ENCODE measurements around the gene PSMA7.

PSMA7 gene

GRCh38 chr20:62179162-62179504 lies 35.9 kb upstream of the PSMA7 start:
- H3K27ac ChIP-seq, result no peak overlapping the region
- H3K27me3 ChIP-seq (ENCODE audit: insufficient read depth, low read depth, severe bottlenecking), result no peaks in the 10 kb centered on the region
- H3K36me3 ChIP-seq, result peaks cover 54% of the 10 kb centered on the region
- no peak for TF ChIP-seq CTCF (IDR thresholded peaks at IDR 0.05; ENCODE audit: low read depth, low read length)
- H3K4me3 ChIP-seq (ENCODE audit: low read depth, low read length), result no peak overlapping the region
- H3K9me3 ChIP-seq (ENCODE audit: severe bottlenecking), result no peaks in the 10 kb centered on the region
- no peak for DNase-seq

DNA sequence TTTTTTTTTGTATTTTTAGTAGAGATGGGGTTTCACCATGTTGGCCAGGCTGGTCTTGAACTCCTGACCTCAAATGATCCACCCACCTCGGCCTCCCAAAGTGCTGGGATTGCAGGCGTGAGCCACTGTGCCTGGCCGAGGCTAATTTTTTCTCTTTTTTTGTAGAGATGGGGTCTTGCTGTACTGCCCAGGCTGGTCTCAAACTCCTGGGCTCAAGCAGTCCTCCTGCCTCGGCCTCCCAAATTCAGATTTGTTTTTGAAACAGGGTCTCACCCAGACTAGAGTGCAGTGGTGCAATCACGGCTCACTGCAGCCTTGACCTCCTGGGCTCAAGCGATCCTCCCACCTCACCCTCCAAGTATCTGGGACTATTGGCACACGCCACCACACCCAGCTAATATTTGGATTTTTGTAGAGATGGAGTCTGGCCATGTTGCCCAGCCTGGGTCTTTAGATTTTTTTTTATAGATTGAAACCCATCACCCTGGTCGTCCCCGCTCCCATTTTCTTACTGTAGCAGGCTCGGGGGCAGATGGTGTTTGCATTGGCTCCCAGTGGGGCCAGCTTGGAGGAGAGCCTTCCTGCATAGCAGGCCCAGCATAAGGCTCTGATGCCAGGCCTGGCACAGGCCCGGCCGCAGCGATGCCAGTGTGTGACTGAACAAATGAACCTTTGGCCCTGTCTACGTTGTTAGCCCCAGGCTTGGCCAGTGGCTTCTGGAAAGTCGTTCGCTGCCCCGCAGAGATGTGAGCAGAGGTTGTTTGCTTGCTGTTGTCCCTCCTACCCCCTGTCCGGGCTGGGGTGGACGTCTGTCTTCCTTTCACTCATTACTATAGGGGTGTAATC lies 35.3 kb upstream of the PSMA7 start:
- no peak overlapping the region for H3K27ac ChIP-seq
- no peak for TF ChIP-seq CTCF (IDR thresholded peaks at IDR 0.05; ENCODE audit: low read depth, low read length)
- H3K36me3 ChIP-seq, result peaks cover 59% of the 10 kb centered on the region
- no peaks in the 10 kb centered on the region for H3K9me3 ChIP-seq (ENCODE audit: severe bottlenecking)
- no peak overlapping the region for H3K4me3 ChIP-seq (ENCODE audit: low read depth, low read length)
- H3K27me3 ChIP-seq (ENCODE audit: insufficient read depth, low read depth, severe bottlenecking), result no peaks in the 10 kb centered on the region
- no peak for DNase-seq

DNA sequence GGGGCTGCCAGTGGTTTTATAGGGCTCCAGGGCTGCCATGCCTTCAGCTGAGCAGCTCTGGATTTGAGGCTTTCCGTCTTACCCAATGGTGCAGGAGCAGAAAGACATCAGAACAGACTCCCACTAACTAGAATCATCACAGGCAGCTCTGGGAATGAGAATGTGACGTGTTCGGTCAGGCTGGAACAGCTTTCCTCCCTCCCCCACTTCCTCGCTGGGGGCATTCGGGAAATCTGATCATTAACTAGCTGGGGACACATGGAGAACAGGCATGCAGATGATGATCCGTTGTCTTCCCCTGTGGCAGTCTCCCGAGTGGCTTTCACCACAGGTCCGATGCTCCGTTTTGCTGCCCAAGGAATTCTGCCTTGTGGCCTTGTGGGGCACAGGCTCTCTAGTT lies 34.1 kb upstream of the PSMA7 start:
- no peak overlapping the region for H3K4me3 ChIP-seq (ENCODE audit: low read depth, low read length)
- no peak for TF ChIP-seq CTCF (IDR thresholded peaks at IDR 0.05; ENCODE audit: low read depth, low read length)
- no peak for DNase-seq
- no peaks in the 10 kb centered on the region for H3K9me3 ChIP-seq (ENCODE audit: severe bottlenecking)
- peaks cover 58% of the 10 kb centered on the region for H3K36me3 ChIP-seq
- no peak overlapping the region for H3K27ac ChIP-seq
- H3K27me3 ChIP-seq (ENCODE audit: insufficient read depth, low read depth, severe bottlenecking), result no peaks in the 10 kb centered on the region

DNA sequence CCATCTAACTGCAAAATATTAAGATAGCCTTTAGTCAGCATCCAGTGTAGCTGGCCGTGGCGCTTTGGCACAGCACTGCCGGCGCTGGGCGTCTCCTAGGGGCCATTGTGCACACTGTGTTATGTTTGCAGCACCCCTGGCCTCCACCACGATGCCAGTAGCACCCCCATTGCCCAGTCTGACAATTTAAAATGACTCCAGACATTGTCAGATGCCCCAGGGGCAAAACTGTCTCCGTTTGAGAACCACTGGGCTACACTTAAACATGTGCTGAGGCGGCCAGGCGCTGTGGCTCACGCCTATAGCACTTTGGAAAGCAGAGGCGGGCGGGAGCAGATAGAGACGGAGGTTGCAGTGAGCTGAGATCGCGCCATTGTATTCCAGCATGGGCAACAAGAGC lies 33.7 kb upstream of the PSMA7 start:
- no peaks in the 10 kb centered on the region for H3K9me3 ChIP-seq (ENCODE audit: severe bottlenecking)
- no peak overlapping the region for H3K4me3 ChIP-seq (ENCODE audit: low read depth, low read length)
- H3K27ac ChIP-seq, result no peak overlapping the region
- peaks cover 58% of the 10 kb centered on the region for H3K36me3 ChIP-seq
- DNase-seq, result no peak
- H3K27me3 ChIP-seq (ENCODE audit: insufficient read depth, low read depth, severe bottlenecking), result no peaks in the 10 kb centered on the region
- no peak for TF ChIP-seq CTCF (IDR thresholded peaks at IDR 0.05; ENCODE audit: low read depth, low read length)

DNA sequence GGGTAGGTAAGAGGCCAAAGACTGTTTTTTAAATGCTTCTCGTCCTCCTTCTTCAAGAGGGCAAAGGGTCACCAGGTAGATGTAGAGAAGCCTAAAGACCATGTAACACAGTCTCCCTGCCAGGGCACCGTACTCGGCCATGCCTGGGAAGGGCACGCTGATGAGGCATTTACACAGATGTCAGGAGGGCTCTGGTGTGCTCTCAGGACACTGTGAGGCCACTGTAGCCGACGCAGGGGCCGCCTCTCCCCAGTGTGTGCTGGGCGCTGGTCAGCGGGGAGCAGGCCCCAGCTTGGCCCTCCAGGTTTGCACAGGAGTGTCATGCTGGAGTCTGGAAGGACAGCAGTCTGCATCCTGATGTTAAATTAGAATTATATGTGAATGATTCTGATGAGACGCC lies 32.5 kb upstream of the PSMA7 start:
- no peak overlapping the region for H3K4me3 ChIP-seq (ENCODE audit: low read depth, low read length)
- no peaks in the 10 kb centered on the region for H3K9me3 ChIP-seq (ENCODE audit: severe bottlenecking)
- TF ChIP-seq CTCF (IDR thresholded peaks at IDR 0.05; ENCODE audit: low read depth, low read length), result no peak
- H3K27ac ChIP-seq, result no peak overlapping the region
- no peaks in the 10 kb centered on the region for H3K27me3 ChIP-seq (ENCODE audit: insufficient read depth, low read depth, severe bottlenecking)
- no peak for DNase-seq
- H3K36me3 ChIP-seq, result peaks cover 51% of the 10 kb centered on the region

Data from WERI-Rb-1 (cell line).